Limb (tissue), 2 donors: Measurements from ENCODE around the gene SYT8.
"Not testable (repeated sequence)": the region's sequence is repeated elsewhere in the genome, so short reads cannot be mapped to it uniquely, and the experiment has no call there.

Experiments used
- DNase-seq, 2 donors: peaks; one replicate each; pipeline ENCODE4 v3.0.0-alpha.2; 2016; ENCODE audit errors: extremely low spot score in 2 of 2

Gene SYT8

DNA sequence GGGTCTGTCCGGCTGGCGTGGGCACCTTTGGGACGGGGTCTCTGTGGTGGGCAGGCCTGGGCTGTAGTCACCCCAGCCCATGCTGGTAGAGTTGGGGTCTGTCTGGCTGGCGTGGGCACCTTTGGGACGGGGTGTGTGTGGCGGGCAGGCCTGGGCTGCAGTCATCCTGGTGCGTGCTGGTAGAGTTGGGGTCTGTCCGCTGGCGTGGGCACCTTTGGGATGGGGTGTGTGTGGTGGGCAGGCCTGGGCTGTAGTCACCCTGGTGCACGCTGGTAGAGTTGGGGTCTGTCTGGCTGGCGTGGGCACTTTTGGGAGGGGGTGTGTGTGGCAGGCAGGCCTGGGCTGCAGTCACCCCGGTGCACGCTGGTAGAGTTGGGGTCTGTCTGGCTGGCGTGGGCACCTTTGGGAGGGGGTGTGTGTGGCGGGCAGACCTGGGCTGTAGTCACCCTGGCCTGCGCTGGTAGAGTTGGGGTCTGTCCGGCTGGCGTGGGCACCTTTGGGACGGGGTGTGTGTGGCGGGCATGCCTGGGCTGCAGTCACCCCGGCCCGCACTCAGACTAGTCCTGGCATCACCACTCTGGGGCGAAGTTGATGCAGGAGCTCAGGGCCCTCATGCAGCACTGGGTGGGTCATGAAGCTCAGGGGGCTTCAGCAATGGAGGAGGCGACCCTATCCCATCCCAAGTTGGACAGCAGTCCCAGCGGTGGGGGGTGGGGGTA, 37.6 kb downstream of the SYT8 start:
- DNase-seq, result no peak

DNA sequence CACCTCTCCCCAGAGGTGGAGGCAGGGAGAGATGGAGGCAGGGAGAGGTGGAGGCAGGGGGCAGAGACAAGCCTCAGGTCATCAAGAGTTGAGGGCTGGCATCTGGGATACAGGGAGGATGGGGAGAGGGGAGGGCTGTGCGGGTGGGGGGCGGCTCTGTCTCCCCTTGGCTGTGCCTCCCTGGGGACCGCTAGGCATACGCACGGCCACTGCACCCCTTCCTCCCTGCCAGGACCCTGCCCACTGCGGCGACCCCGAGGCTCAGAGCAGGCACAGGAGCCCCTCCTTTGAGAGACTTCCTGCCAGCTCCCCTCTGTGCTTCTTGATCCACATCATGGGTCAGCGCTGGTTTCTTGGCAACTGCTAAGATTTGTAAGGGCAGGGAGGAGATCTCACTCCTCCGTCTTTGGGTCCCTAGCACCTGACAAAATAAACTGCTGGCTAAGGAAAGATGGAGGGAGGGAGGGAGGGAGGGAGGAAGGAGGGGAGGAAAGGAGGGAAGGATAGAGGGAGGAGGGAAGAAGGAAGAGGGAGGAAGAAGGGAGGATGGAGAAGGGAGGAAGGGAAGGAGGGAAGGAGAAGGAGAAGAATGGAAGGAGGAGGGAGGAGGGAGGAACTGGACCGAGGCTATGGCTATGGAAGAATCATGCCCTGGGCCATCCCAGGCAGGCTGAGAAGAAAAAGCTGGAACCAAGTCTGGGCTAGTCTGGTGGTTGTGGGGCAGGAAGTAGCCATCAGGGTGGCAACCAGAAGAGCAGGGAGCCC, 38.4 kb downstream of the SYT8 start:
- DNase-seq, result peak in 1 of 2 donors; percentile 30

- DNase-seq, result not testable (repeated sequence)
Observed at GRCh38 chr11:1873813-1874150, 39.0 kb downstream of the SYT8 start.

DNA sequence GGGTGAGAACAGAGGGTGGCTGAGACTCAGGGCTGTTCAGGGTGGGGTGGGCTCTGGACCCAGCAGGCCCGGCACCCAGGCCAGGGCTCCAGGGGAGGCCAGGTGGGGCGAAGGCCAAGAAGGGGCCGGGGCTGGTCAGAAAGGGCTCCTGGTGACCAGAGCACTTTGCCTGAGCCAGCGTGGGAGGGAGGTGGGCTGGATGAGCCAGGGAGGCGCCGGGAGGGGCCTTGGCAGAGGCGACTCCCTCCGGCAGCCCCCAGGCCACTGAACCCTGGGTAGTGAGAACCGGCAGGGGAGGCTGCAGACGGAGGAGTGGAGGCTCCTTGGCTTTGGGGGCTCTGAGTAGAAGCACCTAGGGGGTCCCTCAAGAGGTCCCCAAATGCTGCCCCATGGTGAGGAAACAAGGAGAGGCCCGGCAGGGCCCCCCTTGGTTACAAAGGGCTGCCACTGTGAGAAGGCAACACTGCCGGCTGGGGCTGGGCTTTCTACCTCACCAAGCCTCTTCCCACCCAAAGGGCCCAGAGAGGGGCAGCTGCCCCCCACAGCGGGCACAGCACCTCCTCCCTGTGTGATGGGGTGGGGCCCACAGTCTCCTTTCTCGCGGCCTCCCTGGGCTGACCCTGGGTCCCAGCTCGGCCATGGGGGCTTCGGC, 39.8 kb downstream of the SYT8 start:
- DNase-seq, result not testable (repeated sequence)

DNA sequence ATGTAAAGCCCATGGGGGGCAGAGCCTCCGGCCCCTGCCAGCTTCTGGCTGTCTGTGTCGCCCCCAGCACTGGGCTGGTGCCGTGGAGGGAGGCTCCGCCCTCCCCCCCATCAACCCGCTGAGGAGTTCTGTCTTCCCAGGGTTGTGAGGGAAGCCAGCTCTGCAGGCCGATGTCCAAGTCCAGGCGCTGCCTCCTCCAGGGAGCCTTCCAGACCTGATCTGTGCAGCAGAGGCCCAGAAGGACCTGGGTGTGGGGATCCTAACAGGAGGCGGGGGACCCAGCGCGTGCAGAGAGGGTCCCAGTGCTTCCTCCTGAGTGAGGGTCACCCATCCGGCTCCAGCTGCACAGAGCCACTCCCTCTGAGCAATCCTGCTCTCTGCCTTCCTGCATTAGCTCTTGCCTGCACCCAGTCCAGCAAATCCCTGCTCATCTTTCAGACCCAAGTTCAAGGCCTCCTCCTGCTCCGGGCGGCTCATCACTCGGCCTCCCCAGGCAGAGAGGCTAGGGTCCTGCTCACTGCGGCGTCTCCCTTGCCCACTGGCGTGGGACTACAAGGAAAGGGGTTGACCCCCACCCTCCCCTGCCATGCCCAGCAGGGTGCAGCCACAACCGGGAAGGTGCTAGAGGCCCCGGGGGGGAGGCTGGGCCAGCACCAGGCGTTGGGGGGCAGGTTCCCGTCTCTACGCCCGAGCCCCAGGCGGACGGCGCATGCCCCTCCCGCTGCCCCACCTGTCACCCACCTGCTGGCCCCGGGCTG, 40.5 kb downstream of the SYT8 start:
- no peak for DNase-seq

DNA sequence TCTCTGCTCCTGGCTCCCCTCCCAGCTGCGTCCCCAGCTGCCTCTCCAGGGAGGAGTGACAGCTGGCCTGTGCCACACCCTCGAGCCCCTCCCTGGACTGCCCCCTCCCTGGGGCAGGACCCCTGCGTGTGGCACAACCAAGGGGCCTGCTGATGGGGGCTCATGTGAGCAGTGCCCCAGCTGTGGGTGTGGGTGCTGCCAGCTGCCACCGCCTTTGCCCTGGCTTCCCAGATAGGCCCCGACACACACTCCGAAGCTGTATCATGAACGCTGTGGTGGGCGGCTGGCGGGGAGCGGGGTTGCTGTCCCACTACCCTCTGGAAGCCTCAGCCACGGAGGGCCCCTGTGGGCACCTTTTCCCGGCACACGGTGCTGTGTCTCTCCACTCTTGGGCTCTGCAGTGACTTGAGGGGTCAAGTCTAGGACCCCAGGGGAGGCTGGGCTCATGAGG, 41.1 kb downstream of the SYT8 start:
- DNase-seq, result not testable (repeated sequence)

GRCh38 chr11:1876361-1877063, 41.7 kb downstream of the SYT8 start:
- peak; percentile 79 to 82 for DNase-seq

- DNase-seq, result peak; percentile 55 to 69
Observed at GRCh38 chr11:1877211-1878136, 42.7 kb downstream of the SYT8 start.

DNA sequence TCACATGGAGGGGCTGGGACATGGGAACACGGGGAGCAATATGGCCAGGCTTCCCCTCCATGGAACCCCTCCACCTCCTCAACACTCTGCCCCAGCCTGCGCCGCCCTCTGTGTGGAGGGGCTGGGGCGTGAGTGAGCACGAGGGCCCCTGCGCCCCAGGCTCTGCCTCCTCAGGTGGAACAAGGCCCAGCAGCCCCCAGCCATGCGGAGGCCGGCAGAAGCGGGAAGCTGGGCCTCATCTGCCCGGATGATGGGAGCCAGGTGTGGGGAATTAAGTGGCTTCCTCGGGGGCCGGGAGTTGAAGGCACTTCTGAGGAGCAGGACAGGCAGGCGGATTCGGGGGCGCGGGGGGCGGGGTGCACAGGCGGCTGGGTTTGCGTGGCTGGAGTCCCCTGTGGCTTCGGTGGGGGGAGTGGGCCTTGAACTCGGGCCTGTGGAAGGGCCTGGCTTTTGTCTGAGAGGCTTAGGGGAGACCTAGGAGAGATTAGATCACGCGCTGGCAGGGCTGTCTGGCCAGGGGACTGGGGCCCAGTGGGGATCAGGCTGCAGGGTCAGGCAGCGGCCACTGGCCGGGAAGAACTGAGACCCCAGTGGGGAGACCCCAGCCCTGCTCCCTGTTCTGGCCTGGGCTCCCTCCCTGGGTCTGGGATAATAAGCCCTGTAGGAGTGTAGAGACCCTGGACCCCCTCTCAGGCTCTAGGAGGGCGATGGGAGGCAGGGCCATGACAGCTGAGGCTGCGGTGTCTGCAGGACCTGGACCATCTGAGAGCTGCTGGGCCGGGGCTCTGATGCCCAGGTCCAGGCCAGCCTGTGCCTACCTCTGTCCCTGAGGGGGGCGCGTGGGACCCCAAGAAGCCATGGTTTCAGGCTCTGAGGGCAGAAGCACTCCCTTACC, 43.6 kb downstream of the SYT8 start:
- peak; percentile 64 to 81 for DNase-seq

DNA sequence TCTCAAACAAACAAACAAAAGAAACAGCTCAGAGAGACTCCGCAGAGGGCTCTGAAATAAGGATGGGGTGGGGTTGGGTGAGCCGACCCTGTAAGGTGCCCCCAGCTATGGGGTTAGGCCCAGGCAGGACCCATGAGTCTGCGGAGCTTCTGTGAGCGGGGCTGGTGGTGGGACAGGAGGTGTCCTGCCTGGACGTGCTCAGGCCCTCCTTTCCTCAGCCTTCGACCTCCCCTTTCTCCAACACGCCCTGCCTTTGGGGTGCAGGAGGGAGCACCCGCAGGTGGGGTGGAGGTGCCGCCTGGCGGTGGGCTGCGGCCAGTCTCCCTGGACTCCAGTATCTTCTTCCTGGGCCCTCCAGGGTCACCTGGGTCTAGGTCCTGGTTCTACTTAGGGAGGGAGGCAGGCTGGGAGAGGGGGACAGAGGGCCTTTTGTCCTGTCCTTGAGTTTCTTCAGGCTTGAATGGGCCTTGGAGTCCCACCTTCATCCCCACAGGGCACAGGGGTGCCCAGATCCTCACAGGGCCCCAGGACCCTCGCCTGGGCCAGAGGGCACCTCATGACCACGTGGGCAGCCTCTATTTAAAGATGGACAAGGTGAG, 44.7 kb downstream of the SYT8 start:
- peak in 1 of 2 donors; percentile 31 for DNase-seq

DNA sequence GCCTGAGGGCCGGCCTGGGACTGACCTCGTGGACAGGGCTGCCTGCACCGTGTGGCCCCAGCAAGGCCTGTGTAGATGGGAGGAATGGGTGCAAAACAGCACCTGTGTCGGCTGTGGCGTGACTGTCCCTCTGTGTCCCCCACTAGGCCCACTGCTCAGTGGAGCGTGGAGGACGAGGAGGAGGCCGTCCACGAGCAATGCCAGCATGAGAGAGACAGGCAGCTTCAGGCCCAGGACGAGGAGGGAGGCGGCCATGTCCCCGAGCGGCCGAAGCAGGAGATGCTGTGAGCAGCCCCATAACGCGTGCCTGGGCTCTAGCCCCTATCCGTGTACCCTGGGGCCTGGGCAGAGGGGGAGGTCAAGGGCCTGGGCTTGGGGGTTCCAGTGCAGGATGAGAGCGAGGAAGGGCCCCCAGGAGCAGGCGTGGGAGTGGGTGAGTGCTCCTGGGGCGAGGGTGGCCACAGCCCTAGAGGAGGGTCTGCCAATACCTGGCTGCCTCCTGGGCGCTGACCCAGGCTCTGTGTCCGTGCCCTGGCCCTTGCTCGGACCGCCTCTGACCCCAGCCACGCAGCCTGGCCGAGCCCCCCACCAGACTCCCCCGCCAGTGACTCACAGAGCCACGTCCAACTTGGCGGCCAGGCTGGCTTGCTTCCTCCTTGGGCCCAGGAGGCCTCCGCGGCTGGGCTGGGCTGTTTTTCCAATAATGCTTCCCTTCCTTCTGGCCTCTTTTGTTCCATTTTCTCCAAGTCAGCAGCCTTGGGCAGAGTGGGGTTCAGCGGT, 45.3 kb downstream of the SYT8 start:
- peak; percentile 53 to 78 for DNase-seq

GRCh38 chr11:1880746-1881441, 46.1 kb downstream of the SYT8 start:
- no peak for DNase-seq

DNA sequence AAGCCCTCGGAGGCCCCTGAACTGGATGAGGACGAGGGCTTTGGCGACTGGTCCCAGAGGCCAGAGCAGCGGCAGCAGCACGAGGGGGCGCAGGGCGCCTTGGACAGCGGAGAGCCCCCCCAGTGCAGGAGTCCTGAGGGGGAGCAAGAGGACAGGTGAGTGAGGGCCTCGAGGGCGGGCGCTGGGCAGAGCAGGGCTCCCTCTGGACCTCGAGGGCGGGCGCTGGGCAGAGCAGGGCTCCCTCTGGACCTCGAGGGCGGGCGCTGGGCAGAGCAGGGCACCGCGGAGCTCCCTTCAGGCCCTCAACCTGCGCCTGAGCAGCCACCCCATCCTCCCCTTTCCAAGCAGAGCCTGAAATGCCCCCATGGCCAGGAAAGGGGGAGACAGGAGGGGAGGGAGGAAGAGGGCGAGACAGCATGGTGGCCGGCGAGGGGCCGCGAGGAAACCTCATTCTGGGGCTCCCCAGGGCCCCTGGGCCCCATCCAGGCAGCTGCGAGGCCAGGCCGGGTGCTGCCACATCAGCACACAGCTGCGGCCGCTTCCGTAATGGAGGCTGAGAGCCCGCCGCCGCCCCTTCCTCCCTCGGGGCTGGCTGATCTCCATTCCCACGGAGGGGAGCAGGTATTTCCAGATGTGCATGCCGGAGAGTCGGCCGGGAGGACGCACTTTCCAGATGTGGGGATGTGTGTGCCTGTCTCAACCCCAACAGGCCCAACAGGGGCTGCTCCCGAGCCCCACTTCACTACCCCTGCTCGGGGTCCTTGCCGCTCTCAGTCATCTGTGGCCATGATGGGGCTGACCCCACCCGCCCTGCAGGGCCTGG, 46.9 kb downstream of the SYT8 start:
- peak; percentile 81 to 85 for DNase-seq

DNA sequence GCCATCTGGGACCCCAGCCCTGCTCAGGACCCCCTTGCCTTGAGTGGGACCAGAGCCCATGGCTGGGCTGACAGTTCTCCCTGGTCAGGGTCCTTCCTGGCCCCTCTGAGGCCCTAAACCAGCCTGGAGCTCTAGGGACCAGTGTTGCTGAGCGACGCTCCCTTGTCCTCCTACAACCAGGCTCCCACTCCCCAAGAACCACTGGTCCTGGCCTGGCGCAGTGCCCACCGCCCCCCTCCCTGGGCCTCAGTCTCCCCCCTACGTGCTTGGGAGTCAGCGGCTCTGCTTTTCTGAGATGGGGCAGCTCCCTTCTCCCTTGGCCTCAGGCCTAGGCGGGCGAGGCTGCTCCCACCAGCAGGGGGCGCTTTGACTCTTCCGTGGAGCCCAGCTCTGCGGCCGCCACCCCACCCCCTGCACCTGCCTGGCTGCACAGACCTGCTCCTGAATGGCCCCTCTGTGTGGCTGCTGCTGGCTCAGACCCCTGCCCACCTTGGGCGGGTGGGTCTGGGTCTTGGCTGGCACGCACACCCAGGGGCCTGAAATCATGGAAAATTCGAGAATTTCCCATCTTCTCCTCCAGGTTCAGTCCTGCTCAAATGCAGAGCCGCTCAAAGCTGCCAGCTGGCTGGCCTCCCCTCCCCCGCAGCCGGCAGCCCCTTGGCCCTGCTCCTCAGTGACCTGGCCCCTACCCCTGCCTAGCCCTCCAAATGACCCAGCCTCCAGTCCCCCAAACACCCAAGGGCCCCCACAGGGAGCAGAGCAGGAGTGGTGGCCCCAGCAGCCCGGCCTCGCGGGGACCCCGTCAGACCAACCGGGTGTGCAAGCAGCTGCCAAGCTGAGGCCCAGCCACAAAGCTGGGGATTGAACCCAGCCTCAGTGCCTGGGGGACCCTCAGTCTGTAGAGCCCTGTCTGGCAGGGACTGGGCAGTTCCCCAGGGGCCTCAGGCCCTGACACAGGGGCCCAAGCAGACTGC, 47.8 kb downstream of the SYT8 start:
- peak; percentile 91 to 96 for DNase-seq
